GM04504 (cell line): ENCODE measurements around the gene VIPR1.
A peak's percentile ranks its signal among the peaks of the same experiment; 100 is the strongest.
"Not testable (repeated sequence)": the region's sequence is repeated elsewhere in the genome, so short reads cannot be mapped to it uniquely, and the experiment has no call there.

Experiments
- DNase-seq: peaks from one replicate; pipeline ENCODE4 v3.0.0-alpha.2; 2012; ENCODE audit warnings: low read depth

The VIPR1 gene

DNA sequence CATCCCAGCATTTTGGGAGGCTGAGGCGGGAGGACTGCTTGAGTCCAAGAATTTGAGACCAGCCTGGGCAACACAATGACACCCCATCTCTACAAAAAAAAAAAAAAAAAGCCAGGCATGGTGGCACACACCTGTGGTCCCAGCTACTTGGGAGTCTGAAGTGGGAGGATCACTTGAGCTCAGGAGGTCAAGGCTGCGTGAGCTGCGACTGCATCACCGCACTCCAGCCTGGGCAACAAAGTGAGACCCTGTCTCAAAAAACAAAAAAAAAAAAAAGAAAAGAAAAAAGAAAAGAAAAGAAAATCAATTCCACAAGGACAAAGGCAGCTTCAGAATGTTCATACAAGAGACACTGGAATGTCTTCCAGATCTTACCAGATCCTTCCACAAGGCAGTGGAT is 76.9 kb downstream of the VIPR1 start:
- DNase-seq, result not testable (repeated sequence)

DNA sequence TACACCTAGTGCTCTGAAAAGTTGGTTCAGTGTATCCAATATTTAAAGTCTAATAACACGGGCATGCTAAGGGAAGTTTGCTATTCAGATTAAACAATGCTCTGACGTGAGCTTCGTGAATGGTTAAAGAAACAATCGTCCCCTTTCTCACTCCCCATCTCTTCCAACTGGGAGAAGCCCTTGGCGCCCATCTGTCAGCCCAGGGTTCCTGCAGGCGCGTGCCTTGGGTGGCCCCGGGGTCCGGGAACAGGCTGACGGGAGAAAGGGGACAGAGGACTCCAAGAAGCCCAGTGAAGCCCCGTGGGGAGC is 78.9 kb downstream of the VIPR1 start:
- no peak for DNase-seq

DNA sequence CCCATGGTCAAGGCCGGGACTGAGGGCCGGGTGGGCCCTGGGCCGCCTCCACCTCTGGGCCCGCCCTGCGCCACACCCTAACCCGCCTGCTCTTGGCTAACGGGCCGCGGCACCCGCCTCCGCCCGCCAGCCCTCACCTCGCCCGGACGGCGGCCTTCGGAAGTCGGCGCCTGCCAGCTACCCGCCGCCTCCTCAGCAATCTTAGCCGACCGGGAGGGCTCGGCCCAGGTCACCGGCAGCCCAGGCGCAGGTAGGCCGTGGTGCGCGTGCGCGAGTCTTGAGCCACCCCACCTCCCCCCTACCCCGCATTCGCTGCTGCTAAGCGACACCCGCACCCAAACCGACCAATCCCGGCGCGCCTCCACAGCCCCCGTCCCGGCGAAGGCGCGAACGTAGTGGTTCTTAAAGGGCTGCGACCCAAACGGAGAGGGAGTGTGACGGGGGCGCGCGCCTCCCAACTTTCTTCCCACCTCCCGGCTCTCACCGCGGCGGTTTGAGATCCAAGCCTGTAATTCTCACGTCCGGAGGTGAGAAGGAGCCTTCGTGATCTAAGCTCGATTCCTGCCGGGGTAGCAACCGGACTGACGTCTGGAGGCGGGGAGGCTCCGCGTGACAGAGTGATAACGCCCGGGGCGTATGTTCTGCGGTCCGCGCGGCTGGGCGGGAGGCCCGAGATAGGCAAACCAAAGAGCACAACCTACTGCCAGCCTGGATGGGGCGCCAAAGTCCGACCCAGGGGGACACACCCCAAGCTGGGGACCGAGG is 79.4 kb downstream of the VIPR1 start, which contains the start of gene SEC22C:
SEC22C (minus strand) TSS at position 259 of the 765 bp plus-strand sequence. CDS start 12,921 bp downstream, outside the sequence.
- DNase-seq, result peak; percentile 77

DNA sequence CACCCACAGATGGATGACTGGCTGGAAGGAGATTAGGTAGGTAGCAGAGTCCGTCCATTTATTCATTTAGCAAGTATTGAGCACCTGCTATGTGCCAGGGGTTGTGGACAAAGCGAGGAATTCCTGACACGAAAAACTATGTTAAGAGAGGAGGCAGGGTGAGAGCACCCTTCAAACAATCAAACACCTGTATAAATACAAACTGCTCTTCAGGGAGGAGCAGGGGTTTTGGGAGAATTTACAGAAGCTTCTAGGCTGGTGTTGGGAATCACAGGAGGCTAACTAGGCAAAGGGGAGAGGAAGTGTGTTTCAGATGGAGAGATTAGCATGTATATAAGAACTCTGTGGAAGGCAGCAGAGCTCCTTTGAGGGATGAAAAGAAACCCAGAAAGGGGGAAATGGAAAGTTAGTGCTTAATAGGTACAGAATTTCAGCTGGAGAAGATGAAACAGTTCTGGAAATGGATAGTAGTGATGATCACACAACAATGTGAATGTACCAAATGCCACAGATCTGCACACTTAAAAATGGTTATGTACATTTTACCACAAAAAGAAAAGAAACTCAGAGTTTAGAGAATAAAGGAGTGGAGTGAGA is 80.1 kb downstream of the VIPR1 start:
- DNase-seq, result no peak
